ENCODE measurements around the gene FBXL5.

GRCh38 chr4:15676039-15676438, 20.9 kb upstream of the FBXL5 start:
- no peak for TF ChIP-seq CTCF (IDR thresholded peaks at IDR 0.05)
- no peak for TF ChIP-seq POLR2A (IDR thresholded peaks at IDR 0.05)
